ENCODE measurements around the gene RXFP4.

The RXFP4 gene

DNA sequence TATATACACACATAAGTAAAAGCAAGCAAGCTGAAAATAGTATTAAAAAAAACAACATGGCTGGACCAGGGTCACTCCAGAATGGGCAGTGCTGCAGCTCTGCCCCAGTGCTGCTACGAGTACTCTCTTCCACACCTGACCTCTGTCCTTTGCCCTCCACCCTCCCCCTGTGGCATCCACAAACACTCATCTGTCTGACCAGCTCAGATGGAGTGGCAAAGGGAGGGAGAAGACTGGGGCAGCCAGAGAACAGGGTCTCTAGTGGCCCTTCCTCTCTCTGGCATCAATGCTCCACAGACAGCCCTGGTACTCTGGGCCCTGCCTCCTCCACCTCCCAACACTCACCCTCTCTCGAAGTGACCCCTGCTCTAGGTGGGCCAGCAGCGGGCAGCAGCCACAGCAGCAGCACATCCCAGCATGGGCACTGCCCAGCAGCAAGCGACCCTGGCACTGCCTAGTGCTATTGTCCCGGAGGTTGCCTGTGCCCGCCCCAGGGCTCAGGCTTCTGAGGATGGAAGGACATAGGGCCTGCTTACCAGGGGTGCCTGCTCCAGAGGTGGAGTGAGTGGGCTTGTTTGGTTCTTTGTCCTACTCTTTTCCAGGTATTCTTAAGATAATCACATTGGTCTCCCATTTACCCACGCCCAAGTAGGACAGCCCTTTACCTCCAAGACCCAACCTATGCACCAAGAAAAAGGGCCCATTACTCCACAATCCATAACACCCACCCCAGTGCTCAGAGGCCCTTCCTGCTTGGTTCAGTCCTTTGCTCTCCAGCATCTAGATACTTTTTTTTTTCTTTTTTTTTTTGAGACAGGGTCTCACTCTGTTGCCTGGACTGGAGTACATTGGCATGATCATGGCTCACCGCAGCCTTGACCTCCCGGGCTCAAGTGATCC, 30.7 kb downstream of the RXFP4 start:
- H3K4me3 ChIP-seq (ENCODE audit: low read depth, low read length), result peak overlapping the region; percentile 50
- TF ChIP-seq MAX (IDR thresholded peaks at IDR 0.05; ENCODE audit: low read depth, low read length) (no peak), MYC (IDR thresholded peaks at IDR 0.05; ENCODE audit: low read depth, low read length) (no peak), POLR2A (IDR thresholded peaks at IDR 0.05; ENCODE audit: extremely low read depth, insufficient read length) (no peak), CTCF (IDR thresholded peaks at IDR 0.05; ENCODE audit: low read depth, low read length) (no peak)
- DNase-seq (ENCODE audit: low read depth), result no peak

- no peak for DNase-seq (ENCODE audit: low read depth)
- H3K4me3 ChIP-seq (ENCODE audit: low read depth, low read length), result peak overlapping the region; percentile 92
- no peak for TF ChIP-seq POLR2A (IDR thresholded peaks at IDR 0.05; ENCODE audit: extremely low read depth, insufficient read length)
- TF ChIP-seq MAX (IDR thresholded peaks at IDR 0.05; ENCODE audit: low read depth, low read length), result no peak
- no peak for TF ChIP-seq MYC (IDR thresholded peaks at IDR 0.05; ENCODE audit: low read depth, low read length)
- no peak for TF ChIP-seq CTCF (IDR thresholded peaks at IDR 0.05; ENCODE audit: low read depth, low read length)
Observed at GRCh38 chr1:155973723-155974122, 32.3 kb downstream of the RXFP4 start.

- peak overlapping the region; percentile 92 for H3K4me3 ChIP-seq (ENCODE audit: low read depth, low read length)
- no peak for DNase-seq (ENCODE audit: low read depth)
- TF ChIP-seq CTCF (IDR thresholded peaks at IDR 0.05; ENCODE audit: low read depth, low read length) (no peak), POLR2A (IDR thresholded peaks at IDR 0.05; ENCODE audit: extremely low read depth, insufficient read length) (no peak), MYC (IDR thresholded peaks at IDR 0.05; ENCODE audit: low read depth, low read length) (no peak), MAX (IDR thresholded peaks at IDR 0.05; ENCODE audit: low read depth, low read length) (no peak)
Observed at GRCh38 chr1:155974208-155975115, 33.0 kb downstream of the RXFP4 start.

GRCh38 chr1:155975375-155976061, 34.1 kb downstream of the RXFP4 start:
- no peak for TF ChIP-seq CTCF (IDR thresholded peaks at IDR 0.05; ENCODE audit: low read depth, low read length)
- 0 out of 2 replicates have a peak, but pooled peaks have one; percentile 22 for TF ChIP-seq MYC (IDR thresholded peaks at IDR 0.05; ENCODE audit: low read depth, low read length)
- peak; percentile 5 for TF ChIP-seq POLR2A (IDR thresholded peaks at IDR 0.05; ENCODE audit: extremely low read depth, insufficient read length)
- TF ChIP-seq MAX (IDR thresholded peaks at IDR 0.05; ENCODE audit: low read depth, low read length), result 0 out of 2 replicates have a peak, but pooled peaks have one; percentile 4
- H3K4me3 ChIP-seq (ENCODE audit: low read depth, low read length), result peak overlapping the region; percentile 92
- peak; percentile 50 for DNase-seq (ENCODE audit: low read depth)
